ENCODE measurements around the gene RAB8B.

RAB8B gene

DNA sequence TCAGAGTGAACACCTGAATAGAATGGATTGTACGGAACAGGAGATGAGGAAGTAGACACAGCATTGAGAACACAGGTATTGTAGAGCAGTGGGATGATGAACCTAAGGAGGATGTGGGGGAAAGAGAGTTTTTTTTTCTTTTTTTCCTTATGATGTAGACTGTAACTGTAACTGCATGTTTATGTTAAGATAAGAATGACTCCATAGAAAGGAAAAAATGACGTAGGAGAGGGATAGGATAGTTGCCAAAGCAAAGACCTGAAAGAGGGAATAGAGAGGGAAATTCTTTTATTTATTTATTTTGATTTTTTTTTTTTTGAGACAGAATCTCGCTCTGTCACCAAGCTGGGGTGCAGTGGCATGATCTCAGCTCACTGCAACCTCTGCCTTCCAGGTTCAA is 121.2 kb downstream of the RAB8B start:
- TF ChIP-seq TAF1 (IDR thresholded peaks at IDR 0.05; ENCODE audit: borderline replicate concordance, insufficient read depth, low read length) (no peak), SIN3A (IDR thresholded peaks at IDR 0.05; ENCODE audit: borderline replicate concordance, insufficient read depth, low read length) (no peak), FOXP2 (optimal IDR thresholded peaks at IDR 0.05; ENCODE audit: borderline replicate concordance, extremely low read depth, extremely low read length, insufficient read depth) (no peak), POLR2AphosphoS5 (IDR thresholded peaks at IDR 0.05; ENCODE audit: low read depth, low read length) (no peak)
- TF ChIP-seq, protein P1, sequence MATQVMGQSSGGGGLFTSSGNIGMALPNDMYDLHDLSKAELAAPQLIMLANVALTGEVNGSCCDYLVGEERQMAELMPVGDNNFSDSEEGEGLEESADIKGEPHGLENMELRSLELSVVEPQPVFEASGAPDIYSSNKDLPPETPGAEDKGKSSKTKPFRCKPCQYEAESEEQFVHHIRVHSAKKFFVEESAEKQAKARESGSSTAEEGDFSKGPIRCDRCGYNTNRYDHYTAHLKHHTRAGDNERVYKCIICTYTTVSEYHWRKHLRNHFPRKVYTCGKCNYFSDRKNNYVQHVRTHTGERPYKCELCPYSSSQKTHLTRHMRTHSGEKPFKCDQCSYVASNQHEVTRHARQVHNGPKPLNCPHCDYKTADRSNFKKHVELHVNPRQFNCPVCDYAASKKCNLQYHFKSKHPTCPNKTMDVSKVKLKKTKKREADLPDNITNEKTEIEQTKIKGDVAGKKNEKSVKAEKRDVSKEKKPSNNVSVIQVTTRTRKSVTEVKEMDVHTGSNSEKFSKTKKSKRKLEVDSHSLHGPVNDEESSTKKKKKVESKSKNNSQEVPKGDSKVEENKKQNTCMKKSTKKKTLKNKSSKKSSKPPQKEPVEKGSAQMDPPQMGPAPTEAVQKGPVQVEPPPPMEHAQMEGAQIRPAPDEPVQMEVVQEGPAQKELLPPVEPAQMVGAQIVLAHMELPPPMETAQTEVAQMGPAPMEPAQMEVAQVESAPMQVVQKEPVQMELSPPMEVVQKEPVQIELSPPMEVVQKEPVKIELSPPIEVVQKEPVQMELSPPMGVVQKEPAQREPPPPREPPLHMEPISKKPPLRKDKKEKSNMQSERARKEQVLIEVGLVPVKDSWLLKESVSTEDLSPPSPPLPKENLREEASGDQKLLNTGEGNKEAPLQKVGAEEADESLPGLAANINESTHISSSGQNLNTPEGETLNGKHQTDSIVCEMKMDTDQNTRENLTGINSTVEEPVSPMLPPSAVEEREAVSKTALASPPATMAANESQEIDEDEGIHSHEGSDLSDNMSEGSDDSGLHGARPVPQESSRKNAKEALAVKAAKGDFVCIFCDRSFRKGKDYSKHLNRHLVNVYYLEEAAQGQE (IDR thresholded peaks at IDR 0.05; ENCODE audit: insufficient read depth in 1 of 2, low read depth in 2 of 2, low read length in 2 of 2), result no peak

DNA sequence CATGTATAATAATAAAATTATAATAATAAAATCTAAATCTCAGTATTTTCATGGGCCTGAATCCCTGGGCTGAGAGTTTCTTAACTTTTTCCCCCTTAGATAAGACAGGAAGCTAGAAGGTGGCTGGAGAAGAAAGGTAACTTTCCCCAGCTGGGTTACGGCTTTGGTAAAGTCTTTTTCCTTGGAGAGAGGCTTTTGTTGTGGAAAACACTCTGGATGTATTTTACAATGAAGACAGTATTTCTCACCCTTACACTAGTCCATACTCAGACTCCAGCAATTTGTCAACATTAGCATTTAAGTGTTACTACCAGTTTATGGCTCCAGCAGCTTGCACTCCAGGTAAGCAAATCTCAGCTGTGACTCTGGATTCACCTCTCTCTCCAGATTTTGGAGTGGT is 122.9 kb downstream of the RAB8B start:
- TF ChIP-seq POLR2AphosphoS5 (IDR thresholded peaks at IDR 0.05; ENCODE audit: low read depth, low read length) (no peak), SIN3A (IDR thresholded peaks at IDR 0.05; ENCODE audit: borderline replicate concordance, insufficient read depth, low read length) (no peak), TAF1 (IDR thresholded peaks at IDR 0.05; ENCODE audit: borderline replicate concordance, insufficient read depth, low read length) (no peak), FOXP2 (optimal IDR thresholded peaks at IDR 0.05; ENCODE audit: borderline replicate concordance, extremely low read depth, extremely low read length, insufficient read depth) (no peak)
- TF ChIP-seq, protein P1 (IDR thresholded peaks at IDR 0.05; ENCODE audit: insufficient read depth in 1 of 2, low read depth in 2 of 2, low read length in 2 of 2), result no peak

DNA sequence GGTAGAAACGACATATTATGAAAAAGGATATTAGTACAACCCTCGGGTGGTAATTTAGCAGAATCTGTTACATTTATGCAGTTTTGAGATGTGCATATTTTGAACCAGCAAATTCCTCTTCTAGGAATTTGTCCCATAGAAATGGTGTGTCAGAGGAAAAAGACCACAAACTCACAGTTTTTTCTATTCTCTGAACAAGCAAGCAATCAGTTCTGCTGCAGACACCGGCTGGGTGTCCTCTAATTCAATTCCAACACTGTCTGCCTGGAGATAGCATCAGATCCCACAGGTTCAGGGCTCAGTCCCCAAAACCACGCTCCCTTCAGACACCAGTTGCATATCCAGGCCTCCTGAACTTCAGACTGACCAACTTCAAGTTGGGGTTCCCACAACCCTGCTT is 124.4 kb downstream of the RAB8B start:
- TF ChIP-seq SIN3A (IDR thresholded peaks at IDR 0.05; ENCODE audit: borderline replicate concordance, insufficient read depth, low read length) (no peak), FOXP2 (optimal IDR thresholded peaks at IDR 0.05; ENCODE audit: borderline replicate concordance, extremely low read depth, extremely low read length, insufficient read depth) (no peak), TAF1 (IDR thresholded peaks at IDR 0.05; ENCODE audit: borderline replicate concordance, insufficient read depth, low read length) (no peak), POLR2AphosphoS5 (IDR thresholded peaks at IDR 0.05; ENCODE audit: low read depth, low read length) (no peak)

DNA sequence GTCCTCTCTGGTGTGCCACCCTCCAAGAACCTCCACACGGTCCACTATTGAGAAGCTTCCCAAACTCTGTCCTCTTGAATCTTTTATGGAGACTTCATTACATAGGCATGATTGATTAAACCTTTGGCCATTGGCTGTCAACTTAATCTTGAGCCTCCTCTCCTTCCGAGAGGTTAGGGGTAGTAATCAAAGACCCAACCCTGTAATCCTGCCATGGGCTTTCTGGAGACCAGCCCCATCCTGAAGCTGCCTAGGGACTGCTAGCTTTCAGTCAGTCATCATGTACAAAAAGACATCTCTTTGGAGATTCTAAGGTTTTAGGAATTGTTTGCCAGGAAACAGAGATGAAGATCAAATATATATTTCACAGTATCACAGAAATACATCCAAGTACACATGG is 125.0 kb downstream of the RAB8B start:
- TF ChIP-seq, protein P1 (IDR thresholded peaks at IDR 0.05; ENCODE audit: insufficient read depth in 1 of 2, low read depth in 2 of 2, low read length in 2 of 2), result no peak
- TF ChIP-seq SIN3A (IDR thresholded peaks at IDR 0.05; ENCODE audit: borderline replicate concordance, insufficient read depth, low read length), result no peak
- TF ChIP-seq FOXP2 (optimal IDR thresholded peaks at IDR 0.05; ENCODE audit: borderline replicate concordance, extremely low read depth, extremely low read length, insufficient read depth), result no peak
- TF ChIP-seq POLR2AphosphoS5 (IDR thresholded peaks at IDR 0.05; ENCODE audit: low read depth, low read length), result no peak
- no peak for TF ChIP-seq TAF1 (IDR thresholded peaks at IDR 0.05; ENCODE audit: borderline replicate concordance, insufficient read depth, low read length)
